ENCODE data around the gene FAM222B. TPM values are rescaled to one million over a fixed set of nuclear protein-coding genes. Genes with fewer than 3 reads are reported as not detected.
A peak's percentile ranks its signal among the peaks of the same experiment; 100 is the strongest.

FAM222B gene
- total RNA-seq, 6 donors from 2014 or later: 16.8 to 23.1 (median 20.1) TPM

DNA sequence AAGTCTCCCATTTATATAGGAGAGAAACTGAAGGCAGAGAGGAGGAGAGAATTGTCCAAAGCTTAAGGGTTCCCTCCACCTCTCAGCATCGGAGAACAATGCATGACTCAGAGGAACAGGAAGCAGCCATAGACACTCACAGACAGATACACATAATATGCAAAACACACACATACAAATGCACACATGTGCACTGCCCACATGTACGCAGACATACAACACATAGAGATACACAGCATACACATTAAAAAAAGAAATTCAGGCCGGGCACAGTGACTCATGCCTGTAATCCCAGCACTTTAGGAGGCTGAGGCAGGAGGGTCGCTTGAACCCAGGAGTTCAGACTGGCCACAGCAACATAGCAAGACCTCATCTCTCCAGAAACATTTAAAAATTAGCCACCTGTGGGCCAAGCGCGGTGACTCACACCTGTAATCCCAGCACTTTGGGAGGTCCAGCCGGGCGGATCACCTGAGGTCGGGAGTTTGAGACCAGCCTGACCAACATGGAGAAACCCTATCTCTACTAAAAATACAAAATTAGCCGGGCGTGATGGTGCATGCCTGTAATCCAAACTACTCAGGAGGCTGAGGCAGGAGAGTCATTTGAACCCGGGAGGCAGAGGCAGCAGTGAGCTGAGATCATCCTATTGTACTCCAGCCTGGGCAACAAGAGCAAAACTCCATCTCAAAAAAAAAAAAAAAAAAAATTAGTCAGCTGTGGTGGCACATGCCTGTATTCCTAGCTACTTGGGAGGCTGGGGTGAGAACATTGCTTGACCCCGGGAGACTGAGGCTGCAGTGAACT, 23.6 kb upstream of the FAM222B start:
- peak overlapping the region in 1 of 4 donors; percentile 78 for H3K27ac ChIP-seq
- 87% methylated on average over 11 to 13 of the region's 13 CpGs for WGBS, 2 donors
- no peak for ATAC-seq (ENCODE audit: low FRiP score in 2 of 2)
- TF ChIP-seq EP300 (IDR thresholded peaks at IDR 0.05): no peak
- TF ChIP-seq, protein P1, sequence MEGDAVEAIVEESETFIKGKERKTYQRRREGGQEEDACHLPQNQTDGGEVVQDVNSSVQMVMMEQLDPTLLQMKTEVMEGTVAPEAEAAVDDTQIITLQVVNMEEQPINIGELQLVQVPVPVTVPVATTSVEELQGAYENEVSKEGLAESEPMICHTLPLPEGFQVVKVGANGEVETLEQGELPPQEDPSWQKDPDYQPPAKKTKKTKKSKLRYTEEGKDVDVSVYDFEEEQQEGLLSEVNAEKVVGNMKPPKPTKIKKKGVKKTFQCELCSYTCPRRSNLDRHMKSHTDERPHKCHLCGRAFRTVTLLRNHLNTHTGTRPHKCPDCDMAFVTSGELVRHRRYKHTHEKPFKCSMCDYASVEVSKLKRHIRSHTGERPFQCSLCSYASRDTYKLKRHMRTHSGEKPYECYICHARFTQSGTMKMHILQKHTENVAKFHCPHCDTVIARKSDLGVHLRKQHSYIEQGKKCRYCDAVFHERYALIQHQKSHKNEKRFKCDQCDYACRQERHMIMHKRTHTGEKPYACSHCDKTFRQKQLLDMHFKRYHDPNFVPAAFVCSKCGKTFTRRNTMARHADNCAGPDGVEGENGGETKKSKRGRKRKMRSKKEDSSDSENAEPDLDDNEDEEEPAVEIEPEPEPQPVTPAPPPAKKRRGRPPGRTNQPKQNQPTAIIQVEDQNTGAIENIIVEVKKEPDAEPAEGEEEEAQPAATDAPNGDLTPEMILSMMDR (IDR thresholded peaks at IDR 0.05): no peak
- TF ChIP-seq POLR2A (IDR thresholded peaks at IDR 0.05): no peak
- TF ChIP-seq POLR2AphosphoS5 (IDR thresholded peaks at IDR 0.05): no peak
- H3K27me3 ChIP-seq: no peaks in the 10 kb centered on the region
- no peak for DNase-seq
- H3K4me1 ChIP-seq: peaks cover 0 to 8% (median 2%) of the 10 kb centered on the region in 4 donors
- peaks cover 0 to 5% (median 2%) of the 10 kb centered on the region in 4 donors for H3K36me3 ChIP-seq
- no peaks in the 10 kb centered on the region for H3K9me3 ChIP-seq
- H3K4me3 ChIP-seq: no peak overlapping the region

DNA sequence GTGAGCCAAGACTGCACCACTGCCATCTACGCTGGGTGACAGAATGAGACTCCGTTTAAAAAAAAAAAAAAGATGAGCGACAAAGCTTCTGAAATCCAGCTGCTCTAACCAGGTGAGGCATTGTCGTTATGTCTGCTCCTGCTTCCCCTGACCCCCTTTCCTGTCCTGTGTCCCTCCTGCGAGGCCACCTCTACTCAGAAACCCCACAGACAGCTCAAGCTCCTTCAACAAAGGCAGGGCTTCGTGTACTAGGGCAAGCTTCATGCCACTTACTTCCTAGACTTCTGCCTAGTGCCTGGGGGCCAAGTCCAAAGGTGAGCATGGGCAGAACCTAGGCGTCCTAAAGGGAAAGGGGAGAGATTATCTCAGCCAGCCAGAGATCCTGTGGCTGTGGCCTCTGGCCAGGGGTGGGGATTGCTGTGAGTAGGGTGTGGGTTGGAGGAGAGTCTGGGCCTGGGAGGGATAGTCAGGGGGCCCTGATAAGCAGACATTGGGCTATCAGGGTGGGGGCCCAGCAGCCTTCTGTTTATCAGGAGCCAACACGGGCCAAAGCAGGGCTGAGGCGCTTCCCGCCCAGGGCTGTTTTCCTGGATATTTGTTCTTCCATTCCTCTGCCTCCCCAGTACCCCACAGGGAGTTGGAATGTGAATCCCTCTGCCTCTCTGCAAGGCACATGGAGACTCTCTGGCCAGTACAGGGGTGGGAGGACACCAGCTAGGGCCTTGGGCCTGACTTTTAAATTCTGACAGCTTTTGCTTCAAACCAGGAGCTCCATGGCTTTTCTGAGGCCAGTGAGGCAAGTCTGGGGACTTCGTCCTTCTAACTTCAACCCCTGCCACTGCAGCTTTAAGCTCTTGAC, 22.6 kb upstream of the FAM222B start:
- Histone ChIP-seq H3K4me3 (no peak overlapping the region), H3K36me3 (peaks cover 6 to 15% (median 11%) of the 10 kb centered on the region in 4 donors), H3K4me1 (peaks cover 0 to 8% (median 2%) of the 10 kb centered on the region in 4 donors), H3K27ac (peak overlapping the region in 2 of 4 donors; percentile 27 to 78), H3K9me3 (no peaks in the 10 kb centered on the region), H3K27me3 (no peaks in the 10 kb centered on the region)
- DNase-seq (peak in 1 of 2 donors; percentile 23), ATAC-seq (ENCODE audit: low FRiP score in 2 of 2) (no peak)
- 75 to 85% methylated on average over 7 to 11 of the region's 11 CpGs for WGBS, 2 donors
- no peak for TF ChIP-seq POLR2AphosphoS5 (IDR thresholded peaks at IDR 0.05)
- TF ChIP-seq, protein P1 (IDR thresholded peaks at IDR 0.05): no peak
- no peak for TF ChIP-seq POLR2A (IDR thresholded peaks at IDR 0.05)
- TF ChIP-seq EP300 (IDR thresholded peaks at IDR 0.05): no peak

DNA sequence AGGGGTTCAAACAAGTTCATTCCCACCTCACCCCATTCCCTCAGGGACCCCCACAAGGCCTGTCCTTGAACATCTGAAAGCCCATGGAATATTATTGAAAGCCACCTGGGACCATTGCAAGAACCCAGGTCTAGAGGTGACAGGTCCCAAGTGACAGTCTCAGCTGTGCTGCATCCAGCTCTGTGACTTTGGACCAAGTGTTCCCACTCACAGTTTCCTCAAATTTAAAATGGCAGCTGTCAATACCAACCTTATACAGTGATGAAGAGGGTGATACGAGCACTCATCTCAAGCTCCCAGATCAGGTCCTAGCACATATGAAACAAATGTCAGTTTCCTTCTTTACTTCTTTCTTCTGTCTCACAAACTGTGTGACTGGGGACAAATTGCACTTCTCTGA, 21.4 kb upstream of the FAM222B start:
- H3K9me3 ChIP-seq: no peaks in the 10 kb centered on the region
- no peaks in the 10 kb centered on the region for H3K27me3 ChIP-seq
- peaks cover 0 to 8% (median 2%) of the 10 kb centered on the region in 4 donors for H3K4me1 ChIP-seq
- peaks cover 10 to 27% (median 22%) of the 10 kb centered on the region in 4 donors for H3K36me3 ChIP-seq
- 95 to 100% methylated on average over 1 of the region's 1 CpG for WGBS, 2 donors
- H3K4me3 ChIP-seq: no peak overlapping the region
- DNase-seq: no peak
- no peak for TF ChIP-seq POLR2A (IDR thresholded peaks at IDR 0.05)
- TF ChIP-seq, protein P1 (IDR thresholded peaks at IDR 0.05): no peak
- no peak for TF ChIP-seq POLR2AphosphoS5 (IDR thresholded peaks at IDR 0.05)
- TF ChIP-seq EP300 (IDR thresholded peaks at IDR 0.05): no peak
- no peak overlapping the region for H3K27ac ChIP-seq
- ATAC-seq (ENCODE audit: low FRiP score in 2 of 2): no peak

DNA sequence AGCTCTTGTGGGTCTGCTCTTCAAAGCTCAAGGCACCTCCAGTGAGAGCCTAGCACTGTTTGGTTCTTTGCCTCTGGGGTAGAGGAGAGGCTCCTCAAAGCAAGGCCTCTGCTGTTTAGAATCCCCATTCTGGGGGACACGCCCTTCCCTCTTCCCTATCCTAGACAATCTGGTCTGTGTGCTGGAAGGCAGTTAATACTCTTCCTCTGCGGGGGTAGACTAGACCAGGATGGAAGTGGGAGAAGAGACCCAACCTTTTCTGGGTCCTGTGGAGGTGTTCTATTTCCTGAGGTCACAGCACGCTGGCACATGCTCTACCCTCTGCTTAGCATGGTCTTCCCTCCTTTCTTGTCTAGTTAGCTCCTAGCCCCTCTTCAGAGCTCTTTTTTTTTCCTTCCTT, 20.0 kb upstream of the FAM222B start:
- H3K9me3 ChIP-seq: no peaks in the 10 kb centered on the region
- TF ChIP-seq, protein P1 (IDR thresholded peaks at IDR 0.05): no peak
- TF ChIP-seq EP300 (IDR thresholded peaks at IDR 0.05) (no peak), POLR2A (IDR thresholded peaks at IDR 0.05) (no peak), POLR2AphosphoS5 (IDR thresholded peaks at IDR 0.05) (no peak)
- ATAC-seq (ENCODE audit: low FRiP score in 2 of 2): no peak
- H3K27ac ChIP-seq: no peak overlapping the region
- H3K4me1 ChIP-seq: peaks cover 0 to 8% (median 2%) of the 10 kb centered on the region in 4 donors
- peaks cover 17 to 41% (median 36%) of the 10 kb centered on the region in 4 donors for H3K36me3 ChIP-seq
- WGBS, 2 donors: 87 to 95% methylated on average over 3 of the region's 3 CpGs
- H3K27me3 ChIP-seq: no peaks in the 10 kb centered on the region
- no peak for DNase-seq
- no peak overlapping the region for H3K4me3 ChIP-seq

All from upper lobe of left lung (tissue), 6 donors.